LNCaP clone FGC (cell line): ENCODE results near the gene SLC13A3.

ENCODE experiments used
- DNase-seq: peaks from one replicate; pipeline ENCODE4 v3.0.0-alpha.2; 2011; ENCODE audit warnings: low read depth
- H3K4me3 ChIP-seq: 2 replicates; pipeline ENCODE4 v1.5.1; 2011; ENCODE audit warnings: mild to moderate bottlenecking, low read depth, low read length, control low read depth
- TF ChIP-seq, protein P1 (sequence below): IDR thresholded peaks from 2 replicates; pipeline ENCODE4 v1.5.1; 2012; ENCODE audit warnings: mild to moderate bottlenecking; ENCODE audit not compliant: control insufficient read depth, insufficient read depth; ENCODE audit errors: extremely low read depth

SLC13A3 gene

DNA sequence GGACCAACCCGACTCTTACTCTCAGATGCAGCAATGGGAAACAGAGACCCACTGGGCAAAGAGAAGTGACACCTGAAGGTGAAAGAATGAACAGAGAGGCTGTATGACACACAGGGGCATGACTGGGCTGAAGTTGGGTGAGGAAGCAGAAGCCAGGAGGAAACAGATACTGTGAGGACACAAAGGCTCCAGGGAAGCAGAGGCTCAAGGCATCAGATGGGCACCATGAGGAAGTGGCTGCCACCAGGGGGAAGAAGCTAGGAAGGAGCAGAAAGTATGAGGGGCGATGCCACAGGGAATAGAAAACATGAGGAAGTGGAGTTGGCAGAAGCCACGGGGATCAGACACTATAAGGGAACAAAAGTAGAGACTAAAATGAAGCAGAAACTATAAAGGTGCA, 69.9 kb downstream of the SLC13A3 start:
- DNase-seq = no peak
- TF ChIP-seq, protein P1, sequence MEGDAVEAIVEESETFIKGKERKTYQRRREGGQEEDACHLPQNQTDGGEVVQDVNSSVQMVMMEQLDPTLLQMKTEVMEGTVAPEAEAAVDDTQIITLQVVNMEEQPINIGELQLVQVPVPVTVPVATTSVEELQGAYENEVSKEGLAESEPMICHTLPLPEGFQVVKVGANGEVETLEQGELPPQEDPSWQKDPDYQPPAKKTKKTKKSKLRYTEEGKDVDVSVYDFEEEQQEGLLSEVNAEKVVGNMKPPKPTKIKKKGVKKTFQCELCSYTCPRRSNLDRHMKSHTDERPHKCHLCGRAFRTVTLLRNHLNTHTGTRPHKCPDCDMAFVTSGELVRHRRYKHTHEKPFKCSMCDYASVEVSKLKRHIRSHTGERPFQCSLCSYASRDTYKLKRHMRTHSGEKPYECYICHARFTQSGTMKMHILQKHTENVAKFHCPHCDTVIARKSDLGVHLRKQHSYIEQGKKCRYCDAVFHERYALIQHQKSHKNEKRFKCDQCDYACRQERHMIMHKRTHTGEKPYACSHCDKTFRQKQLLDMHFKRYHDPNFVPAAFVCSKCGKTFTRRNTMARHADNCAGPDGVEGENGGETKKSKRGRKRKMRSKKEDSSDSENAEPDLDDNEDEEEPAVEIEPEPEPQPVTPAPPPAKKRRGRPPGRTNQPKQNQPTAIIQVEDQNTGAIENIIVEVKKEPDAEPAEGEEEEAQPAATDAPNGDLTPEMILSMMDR = no peak

GRCh38 chr20:46580613-46581205, 70.5 kb downstream of the SLC13A3 start:
- DNase-seq = no peak
- TF ChIP-seq, protein P1 = no peak
- H3K4me3 ChIP-seq = no peak overlapping the region

More for the DNA sequence above, 69.9 kb downstream of the SLC13A3 start:
- no peak overlapping the region for H3K4me3 ChIP-seq

- TF ChIP-seq, protein P1 = no peak
- H3K4me3 ChIP-seq = no peak overlapping the region
- no peak for DNase-seq
These were observed 72.5 kb downstream of the SLC13A3 start for GRCh38 chr20:46578745-46579144.

DNA sequence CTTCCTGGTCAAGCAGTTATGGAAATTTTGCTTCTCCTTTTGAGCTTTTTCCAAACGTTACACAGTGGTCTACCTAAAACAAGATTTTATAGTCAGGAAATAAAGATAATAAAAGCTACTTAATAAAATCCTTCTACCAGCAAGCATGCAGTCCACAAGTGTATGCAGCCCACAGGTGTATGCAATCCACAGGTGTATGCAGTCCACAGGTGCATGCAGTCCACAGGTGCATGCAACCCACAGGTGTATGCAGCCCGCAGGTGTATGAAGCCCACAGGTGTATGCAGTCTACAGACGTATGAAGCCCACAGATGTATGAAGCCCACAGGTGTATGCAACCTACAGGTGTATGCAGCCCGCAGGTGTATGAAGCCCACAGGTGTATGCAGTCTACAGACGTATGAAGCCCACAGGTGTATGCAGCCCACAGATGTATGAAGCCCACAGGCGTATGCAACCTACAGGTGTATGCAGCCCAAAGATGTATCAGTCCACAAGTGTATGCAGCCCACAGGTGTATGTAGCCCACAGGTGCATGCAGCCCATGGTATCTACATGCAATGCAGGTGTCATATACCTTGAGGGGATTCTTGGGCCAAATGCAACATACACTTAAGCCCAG, 74.4 kb downstream of the SLC13A3 start:
- TF ChIP-seq, protein P1 = no peak
- DNase-seq = no peak
- no peak overlapping the region for H3K4me3 ChIP-seq

GRCh38 chr20:46575937-46576461, 75.3 kb downstream of the SLC13A3 start:
- no peak for DNase-seq
- TF ChIP-seq, protein P1 = no peak
- H3K4me3 ChIP-seq = no peak overlapping the region

GRCh38 chr20:46575394-46575793, 75.9 kb downstream of the SLC13A3 start:
- no peak for DNase-seq
- TF ChIP-seq, protein P1 = no peak
- no peak overlapping the region for H3K4me3 ChIP-seq
